ENCODE data around the gene TRERF1. TPM values are rescaled to one million over a fixed set of nuclear protein-coding genes. Genes with fewer than 3 reads are reported as not detected.

TRERF1 gene
- total and polyA plus RNA-seq, 2 experiments from 2014 or later = 11.2 to 20.6 TPM

DNA sequence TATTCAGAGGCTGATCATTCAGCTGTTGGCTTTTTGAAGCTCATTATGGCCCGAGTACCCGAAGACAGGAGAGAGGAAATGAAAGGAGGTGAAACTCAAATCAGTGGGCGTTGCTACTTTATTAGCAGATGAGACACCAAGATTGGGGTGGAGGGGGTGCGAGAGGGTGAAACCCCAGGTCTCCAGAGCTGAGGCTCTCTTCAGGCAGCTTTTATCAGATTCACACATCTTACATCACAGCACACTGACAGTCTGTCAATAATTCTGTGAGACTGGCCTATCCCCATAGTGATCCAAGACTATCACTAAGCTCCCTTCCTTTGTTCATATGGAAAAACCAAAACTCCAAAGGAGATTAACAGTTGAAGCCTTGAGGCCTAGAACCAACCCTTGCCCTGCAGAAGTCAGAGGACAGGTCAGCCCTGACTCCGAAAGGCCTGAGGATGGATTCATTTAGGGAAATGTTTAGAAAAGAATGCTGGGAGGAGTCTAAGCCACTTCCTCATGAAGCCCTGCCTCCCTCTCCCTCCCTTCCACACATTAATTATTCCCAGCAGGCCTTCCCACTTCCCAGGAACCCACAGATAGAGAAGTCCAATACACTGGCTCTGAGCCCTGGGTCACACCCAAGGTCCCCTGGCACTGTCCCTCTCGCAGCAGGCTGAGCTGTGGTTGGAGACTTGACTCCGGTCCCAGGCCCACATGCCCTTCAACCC, 23.2 kb downstream of the TRERF1 start:
- ATAC-seq (peak; percentile 33), DNase-seq (ENCODE audit: low spot score) (no peak)
- Histone ChIP-seq H3F3A (replicated peaks; ENCODE audit: low read depth) (0 out of 2 replicates have a peak, but pooled peaks cover 5% of the 10 kb centered on the region), H3K27me3 (ENCODE audit: insufficient read depth) (no peaks in the 10 kb centered on the region), H4K20me1 (replicated peaks; ENCODE audit: insufficient read depth) (peaks cover 57% of the 10 kb centered on the region), H2AFZ (no peak overlapping the region), H3K27ac (ENCODE audit: low read depth) (peak overlapping the region; percentile 63), H3K36me3 (ENCODE audit: insufficient read depth) (0 out of 2 replicates have a peak, but pooled peaks cover under 1% of the 10 kb centered on the region), H3K4me2 (peak overlapping the region; percentile 60), H3K9me2 (ENCODE audit: insufficient read depth) (no peaks in the 10 kb centered on the region), H3K79me2 (replicated peaks; ENCODE audit: insufficient read depth) (peaks cover 100% of the 10 kb centered on the region), H3K4me1 (ENCODE audit: insufficient read depth) (peaks cover 42% of the 10 kb centered on the region), H3K4me3 (no peak overlapping the region; the same call in 1 of the 2 replicates)
- peaks cover 14% of the 10 kb centered on the region for H3K36me3 Mint-ChIP-seq (ENCODE audit: low read depth)
- no peak for TF ChIP-seq EZH2 (IDR thresholded peaks at IDR 0.05; ENCODE audit: low read depth, unreplicated experiment)
- no peak for TF ChIP-seq JUNB (IDR thresholded peaks at IDR 0.05; ENCODE audit: unreplicated experiment)
- TF ChIP-seq, protein P1, sequence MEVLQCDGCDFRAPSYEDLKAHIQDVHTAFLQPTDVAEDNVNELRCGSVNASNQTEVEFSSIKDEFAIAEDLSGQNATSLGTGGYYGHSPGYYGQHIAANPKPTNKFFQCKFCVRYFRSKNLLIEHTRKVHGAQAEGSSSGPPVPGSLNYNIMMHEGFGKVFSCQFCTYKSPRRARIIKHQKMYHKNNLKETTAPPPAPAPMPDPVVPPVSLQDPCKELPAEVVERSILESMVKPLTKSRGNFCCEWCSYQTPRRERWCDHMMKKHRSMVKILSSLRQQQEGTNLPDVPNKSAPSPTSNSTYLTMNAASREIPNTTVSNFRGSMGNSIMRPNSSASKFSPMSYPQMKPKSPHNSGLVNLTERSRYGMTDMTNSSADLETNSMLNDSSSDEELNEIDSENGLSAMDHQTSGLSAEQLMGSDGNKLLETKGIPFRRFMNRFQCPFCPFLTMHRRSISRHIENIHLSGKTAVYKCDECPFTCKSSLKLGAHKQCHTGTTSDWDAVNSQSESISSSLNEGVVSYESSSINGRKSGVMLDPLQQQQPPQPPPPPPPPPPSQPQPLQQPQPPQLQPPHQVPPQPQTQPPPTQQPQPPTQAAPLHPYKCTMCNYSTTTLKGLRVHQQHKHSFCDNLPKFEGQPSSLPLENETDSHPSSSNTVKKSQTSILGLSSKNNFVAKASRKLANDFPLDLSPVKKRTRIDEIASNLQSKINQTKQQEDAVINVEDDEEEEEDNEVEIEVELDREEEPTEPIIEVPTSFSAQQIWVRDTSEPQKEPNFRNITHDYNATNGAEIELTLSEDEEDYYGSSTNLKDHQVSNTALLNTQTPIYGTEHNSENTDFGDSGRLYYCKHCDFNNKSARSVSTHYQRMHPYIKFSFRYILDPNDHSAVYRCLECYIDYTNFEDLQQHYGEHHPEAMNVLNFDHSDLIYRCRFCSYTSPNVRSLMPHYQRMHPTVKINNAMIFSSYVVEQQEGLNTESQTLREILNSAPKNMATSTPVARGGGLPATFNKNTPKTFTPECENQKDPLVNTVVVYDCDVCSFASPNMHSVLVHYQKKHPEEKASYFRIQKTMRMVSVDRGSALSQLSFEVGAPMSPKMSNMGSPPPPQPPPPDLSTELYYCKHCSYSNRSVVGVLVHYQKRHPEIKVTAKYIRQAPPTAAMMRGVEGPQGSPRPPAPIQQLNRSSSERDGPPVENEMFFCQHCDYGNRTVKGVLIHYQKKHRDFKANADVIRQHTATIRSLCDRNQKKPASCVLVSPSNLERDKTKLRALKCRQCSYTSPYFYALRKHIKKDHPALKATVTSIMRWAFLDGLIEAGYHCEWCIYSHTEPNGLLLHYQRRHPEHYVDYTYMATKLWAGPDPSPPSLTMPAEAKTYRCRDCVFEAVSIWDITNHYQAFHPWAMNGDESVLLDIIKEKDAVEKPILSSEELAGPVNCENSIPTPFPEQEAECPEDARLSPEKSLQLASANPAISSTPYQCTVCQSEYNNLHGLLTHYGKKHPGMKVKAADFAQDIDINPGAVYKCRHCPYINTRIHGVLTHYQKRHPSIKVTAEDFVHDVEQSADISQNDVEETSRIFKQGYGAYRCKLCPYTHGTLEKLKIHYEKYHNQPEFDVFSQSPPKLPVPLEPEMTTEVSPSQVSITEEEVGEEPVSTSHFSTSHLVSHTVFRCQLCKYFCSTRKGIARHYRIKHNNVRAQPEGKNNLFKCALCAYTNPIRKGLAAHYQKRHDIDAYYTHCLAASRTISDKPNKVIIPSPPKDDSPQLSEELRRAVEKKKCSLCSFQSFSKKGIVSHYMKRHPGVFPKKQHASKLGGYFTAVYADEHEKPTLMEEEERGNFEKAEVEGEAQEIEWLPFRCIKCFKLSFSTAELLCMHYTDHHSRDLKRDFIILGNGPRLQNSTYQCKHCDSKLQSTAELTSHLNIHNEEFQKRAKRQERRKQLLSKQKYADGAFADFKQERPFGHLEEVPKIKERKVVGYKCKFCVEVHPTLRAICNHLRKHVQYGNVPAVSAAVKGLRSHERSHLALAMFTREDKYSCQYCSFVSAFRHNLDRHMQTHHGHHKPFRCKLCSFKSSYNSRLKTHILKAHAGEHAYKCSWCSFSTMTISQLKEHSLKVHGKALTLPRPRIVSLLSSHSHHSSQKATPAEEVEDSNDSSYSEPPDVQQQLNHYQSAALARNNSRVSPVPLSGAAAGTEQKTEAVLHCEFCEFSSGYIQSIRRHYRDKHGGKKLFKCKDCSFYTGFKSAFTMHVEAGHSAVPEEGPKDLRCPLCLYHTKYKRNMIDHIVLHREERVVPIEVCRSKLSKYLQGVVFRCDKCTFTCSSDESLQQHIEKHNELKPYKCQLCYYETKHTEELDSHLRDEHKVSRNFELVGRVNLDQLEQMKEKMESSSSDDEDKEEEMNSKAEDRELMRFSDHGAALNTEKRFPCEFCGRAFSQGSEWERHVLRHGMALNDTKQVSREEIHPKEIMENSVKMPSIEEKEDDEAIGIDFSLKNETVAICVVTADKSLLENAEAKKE (CRISPR knock-in tag; IDR thresholded peaks at IDR 0.05) = no peak
- TF ChIP-seq, protein P2, sequence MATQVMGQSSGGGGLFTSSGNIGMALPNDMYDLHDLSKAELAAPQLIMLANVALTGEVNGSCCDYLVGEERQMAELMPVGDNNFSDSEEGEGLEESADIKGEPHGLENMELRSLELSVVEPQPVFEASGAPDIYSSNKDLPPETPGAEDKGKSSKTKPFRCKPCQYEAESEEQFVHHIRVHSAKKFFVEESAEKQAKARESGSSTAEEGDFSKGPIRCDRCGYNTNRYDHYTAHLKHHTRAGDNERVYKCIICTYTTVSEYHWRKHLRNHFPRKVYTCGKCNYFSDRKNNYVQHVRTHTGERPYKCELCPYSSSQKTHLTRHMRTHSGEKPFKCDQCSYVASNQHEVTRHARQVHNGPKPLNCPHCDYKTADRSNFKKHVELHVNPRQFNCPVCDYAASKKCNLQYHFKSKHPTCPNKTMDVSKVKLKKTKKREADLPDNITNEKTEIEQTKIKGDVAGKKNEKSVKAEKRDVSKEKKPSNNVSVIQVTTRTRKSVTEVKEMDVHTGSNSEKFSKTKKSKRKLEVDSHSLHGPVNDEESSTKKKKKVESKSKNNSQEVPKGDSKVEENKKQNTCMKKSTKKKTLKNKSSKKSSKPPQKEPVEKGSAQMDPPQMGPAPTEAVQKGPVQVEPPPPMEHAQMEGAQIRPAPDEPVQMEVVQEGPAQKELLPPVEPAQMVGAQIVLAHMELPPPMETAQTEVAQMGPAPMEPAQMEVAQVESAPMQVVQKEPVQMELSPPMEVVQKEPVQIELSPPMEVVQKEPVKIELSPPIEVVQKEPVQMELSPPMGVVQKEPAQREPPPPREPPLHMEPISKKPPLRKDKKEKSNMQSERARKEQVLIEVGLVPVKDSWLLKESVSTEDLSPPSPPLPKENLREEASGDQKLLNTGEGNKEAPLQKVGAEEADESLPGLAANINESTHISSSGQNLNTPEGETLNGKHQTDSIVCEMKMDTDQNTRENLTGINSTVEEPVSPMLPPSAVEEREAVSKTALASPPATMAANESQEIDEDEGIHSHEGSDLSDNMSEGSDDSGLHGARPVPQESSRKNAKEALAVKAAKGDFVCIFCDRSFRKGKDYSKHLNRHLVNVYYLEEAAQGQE (IDR thresholded peaks at IDR 0.05; ENCODE audit: unreplicated experiment) = no peak
- no peak for TF ChIP-seq STAT1 (IDR thresholded peaks at IDR 0.05; ENCODE audit: unreplicated experiment)
- TF ChIP-seq ZNF331 (CRISPR knock-in tag; IDR thresholded peaks at IDR 0.05; ENCODE audit: low read depth) = no peak
- no peak for TF ChIP-seq POLR2AphosphoS5 (IDR thresholded peaks at IDR 0.05; ENCODE audit: low read depth)
- H3K9me3 Mint-ChIP-seq = peaks cover 6% of the 10 kb centered on the region; the same call in 2 of the 3 replicates
- peaks cover 53% of the 10 kb centered on the region for H3K4me1 Mint-ChIP-seq
- peak overlapping the region; percentile 4; the same call in 1 of the 3 replicates for H3K4me3 Mint-ChIP-seq
- peaks cover 5% of the 10 kb centered on the region for H3K27me3 Mint-ChIP-seq (ENCODE audit: insufficient read depth, low read depth, poor library complexity)
- H3K27ac Mint-ChIP-seq = peak overlapping the region; percentile 84

All from GM23338 (cell line).